GM19468 (cell line): ENCODE data around the gene GTF3C5.
"Not testable (repeated sequence)": the region's sequence is repeated elsewhere in the genome, so short reads cannot be mapped to it uniquely, and the experiment has no call there.

Source experiments
- ATAC-seq: cut with Tn5 transposase; IDR thresholded peaks from one replicate; pipeline ENCODE4 v1.9.1; 2021; ENCODE audit warnings: mild to moderate bottlenecking, moderate library complexity, moderate number of reproducible peaks; ENCODE audit not compliant: unreplicated experiment; ENCODE audit errors: extremely low read depth

The GTF3C5 gene

GRCh38 chr9:133066181-133066983, 35.6 kb downstream of the GTF3C5 start:
- ATAC-seq = no peak

GRCh38 chr9:133067006-133067405, 36.2 kb downstream of the GTF3C5 start:
- no peak for ATAC-seq

DNA sequence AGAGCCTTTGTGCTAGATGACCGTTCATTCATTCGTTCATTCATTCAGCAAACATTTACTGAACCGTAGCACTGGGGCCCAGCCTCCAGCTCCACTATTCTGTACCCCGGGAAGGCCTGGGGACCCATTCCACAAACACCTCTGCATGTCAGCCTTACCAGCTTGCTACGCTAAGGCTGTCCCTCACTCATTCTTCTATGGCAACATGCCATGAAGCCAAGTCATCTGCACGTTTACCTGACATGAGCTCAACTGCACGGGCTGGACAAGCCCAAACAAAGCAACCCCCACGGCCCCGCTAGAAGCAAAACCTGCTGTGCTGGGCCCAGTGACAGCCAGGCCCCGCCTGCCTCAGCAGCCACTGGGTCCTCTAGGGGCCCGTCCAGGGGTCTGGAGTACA, 37.0 kb downstream of the GTF3C5 start:
- no peak for ATAC-seq

- not testable (repeated sequence) for ATAC-seq
Measured at GRCh38 chr9:133068431-133068830, 37.6 kb downstream of the GTF3C5 start.

DNA sequence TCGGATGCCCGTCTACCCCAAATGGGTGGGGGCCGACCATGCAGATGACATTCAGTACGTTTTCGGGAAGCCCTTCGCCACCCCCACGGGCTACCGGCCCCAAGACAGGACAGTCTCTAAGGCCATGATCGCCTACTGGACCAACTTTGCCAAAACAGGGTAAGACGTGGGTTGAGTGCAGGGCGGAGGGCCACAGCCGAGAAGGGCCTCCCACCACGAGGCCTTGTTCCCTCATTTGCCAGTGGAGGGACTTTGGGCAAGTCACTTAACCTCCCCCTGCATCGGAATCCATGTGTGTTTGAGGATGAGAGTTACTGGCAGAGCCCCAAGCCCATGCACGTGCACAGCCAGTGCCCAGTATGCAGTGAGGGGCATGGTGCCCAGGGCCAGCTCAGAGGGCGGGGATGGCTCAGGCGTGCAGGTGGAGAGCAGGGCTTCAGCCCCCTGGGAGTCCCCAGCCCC, 39.7 kb downstream of the GTF3C5 start:
- ATAC-seq = not testable (repeated sequence)

- not testable (repeated sequence) for ATAC-seq
Measured at GRCh38 chr9:133070985-133071384, 40.2 kb downstream of the GTF3C5 start.

DNA sequence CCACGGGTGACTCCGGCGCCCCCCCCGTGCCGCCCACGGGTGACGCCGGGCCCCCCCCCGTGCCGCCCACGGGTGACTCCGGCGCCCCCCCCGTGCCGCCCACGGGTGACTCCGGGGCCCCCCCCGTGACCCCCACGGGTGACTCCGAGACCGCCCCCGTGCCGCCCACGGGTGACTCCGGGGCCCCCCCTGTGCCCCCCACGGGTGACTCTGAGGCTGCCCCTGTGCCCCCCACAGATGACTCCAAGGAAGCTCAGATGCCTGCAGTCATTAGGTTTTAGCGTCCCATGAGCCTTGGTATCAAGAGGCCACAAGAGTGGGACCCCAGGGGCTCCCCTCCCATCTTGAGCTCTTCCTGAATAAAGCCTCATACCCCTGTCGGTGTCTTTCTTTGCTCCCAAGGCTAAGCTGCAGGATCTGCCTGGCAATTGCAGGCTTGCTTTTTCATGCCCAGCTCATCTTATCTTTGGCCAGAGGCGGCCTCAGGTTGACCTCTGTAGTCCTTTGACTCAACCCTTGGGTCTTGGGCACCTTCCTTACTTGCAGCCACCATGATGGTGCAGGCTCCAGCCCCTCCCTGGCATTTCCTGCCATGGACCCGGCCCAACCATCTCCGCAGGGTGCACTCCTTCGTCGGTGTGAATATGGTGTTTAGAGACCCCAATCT, 40.8 kb downstream of the GTF3C5 start:
- no peak for ATAC-seq

DNA sequence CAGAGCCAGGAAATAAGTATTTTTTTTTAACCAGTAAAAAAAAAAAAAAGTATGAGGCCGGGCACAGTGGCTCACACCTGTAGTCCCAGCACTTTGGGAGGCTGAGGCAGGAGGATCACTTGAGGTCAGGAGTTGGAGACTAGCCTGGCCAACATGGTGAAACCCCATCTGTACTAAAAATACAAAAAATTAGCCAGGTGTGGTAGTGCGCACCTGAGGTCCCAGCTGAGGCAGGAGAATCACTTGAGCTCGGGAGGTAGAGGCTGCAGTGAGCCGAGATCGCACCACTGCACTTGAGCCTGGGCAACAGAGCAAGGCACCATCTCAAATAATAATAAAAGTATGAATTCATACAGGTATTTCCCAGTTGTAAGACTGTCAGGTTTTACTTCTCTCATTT, 41.4 kb downstream of the GTF3C5 start:
- not testable (repeated sequence) for ATAC-seq

DNA sequence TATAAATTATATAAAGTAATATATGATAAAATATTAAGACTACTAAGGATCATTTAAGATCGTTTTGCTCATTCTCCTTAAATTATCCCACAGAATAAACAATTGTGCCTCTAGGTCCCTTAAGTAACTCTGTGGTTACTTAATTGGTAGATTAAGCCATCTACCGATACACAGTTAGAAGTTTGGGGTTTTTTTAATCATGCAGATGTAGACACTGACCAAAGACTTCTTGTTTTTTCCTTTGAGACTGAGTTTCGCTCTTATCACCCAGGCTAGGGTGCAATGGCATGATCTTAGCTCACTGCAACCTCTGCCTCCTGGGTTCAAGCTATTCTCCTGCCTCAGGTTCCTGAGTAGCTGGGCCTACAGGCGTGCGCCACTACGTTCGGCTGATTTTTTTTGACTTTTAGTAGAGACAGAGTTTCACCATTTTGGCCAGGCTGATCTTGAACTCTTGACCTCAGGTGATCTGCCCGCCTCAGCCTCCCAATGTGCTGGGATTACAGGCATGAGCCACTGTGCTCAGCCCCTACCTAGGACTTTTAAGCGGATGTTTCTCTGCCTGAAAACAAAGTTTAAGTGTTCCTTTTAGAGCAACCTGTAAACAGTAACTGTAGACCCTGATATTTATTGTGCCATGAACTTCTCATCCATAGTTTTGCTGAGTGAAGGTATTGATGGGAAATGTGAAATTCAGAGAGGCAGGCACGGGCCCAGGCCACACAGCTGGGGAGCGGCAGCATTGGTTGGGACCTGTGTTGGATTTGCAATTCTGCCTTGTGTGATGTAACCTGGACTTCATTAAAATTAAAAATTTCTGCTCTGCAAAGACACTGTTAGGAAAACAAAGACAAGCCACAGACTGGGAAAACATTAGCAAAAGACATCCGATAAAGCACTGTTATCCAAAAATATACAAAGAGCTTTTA, 42.6 kb downstream of the GTF3C5 start:
- no peak for ATAC-seq

- no peak for ATAC-seq
Measured at GRCh38 chr9:133074111-133074651, 43.4 kb downstream of the GTF3C5 start.

GRCh38 chr9:133075925-133076630, 45.3 kb downstream of the GTF3C5 start:
- ATAC-seq = no peak

GRCh38 chr9:133076691-133077090, 45.9 kb downstream of the GTF3C5 start:
- no peak for ATAC-seq

GRCh38 chr9:133078486-133078885, 47.7 kb downstream of the GTF3C5 start:
- ATAC-seq = no peak

DNA sequence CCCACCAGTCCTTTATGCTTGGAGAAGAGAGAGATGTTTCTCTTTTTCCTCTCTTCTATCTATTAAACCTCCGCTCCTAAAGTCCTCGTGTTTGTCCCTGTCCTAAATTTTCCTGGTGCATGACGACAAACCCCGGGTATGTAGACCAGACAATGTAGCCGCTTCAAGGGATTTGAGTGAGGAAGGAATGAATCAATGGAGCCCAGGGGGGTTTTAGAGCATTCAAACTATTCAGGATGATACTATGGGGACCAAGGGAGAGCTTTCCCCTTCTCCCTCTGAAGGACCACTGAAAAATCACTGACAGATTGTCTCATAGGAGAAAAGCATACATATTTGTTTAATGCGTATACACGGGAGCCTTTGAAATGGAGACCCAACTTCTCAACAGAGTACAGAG, 49.4 kb downstream of the GTF3C5 start:
- no peak for ATAC-seq

DNA sequence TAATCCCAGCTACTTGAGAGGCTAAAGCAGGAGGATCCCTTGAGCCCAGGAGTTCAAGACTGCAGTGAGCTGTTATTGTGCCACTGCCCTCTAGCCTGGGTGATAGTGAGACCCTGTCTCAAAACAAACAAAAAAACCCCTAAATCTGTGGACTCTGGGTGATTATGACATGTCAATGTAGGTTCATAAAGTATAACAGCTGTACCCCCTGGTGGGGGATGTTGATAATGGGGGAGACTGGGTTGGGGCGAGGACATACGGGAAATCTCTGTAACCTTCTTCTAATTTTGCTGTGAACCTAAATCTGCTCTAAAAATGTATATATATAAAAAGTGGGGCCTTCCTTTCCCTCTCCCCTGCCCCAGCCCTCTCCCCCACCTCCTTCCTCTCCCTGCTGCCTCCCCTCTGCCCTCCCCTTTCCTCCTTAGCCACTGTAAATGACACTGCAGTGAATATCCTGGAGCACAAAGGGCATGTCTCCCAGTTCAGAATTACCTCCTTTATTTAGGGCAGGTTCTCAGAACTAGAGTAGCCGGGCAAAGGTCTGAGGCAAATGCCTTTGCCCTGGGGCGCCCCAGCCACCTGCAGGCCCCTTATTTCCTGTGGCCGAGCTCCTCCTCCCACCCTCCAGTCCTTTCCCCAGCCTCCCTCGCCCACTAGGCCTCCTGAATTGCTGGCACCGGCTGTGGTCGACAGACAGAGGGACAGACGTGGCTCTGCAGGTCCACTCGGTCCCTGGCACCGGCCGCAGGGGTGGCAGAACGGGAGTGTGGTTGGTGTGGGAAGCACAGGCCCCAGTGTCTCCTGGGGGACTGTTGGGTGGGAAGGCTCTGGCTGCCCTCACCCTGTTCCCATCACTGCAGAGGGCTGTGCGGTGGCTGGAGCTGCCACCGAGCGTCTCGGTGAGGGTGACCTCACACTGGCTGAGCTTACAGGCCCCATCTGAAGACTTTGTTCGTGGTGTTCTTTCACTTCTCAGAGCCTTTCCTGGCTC, 50.3 kb downstream of the GTF3C5 start:
- ATAC-seq = not testable (repeated sequence)

DNA sequence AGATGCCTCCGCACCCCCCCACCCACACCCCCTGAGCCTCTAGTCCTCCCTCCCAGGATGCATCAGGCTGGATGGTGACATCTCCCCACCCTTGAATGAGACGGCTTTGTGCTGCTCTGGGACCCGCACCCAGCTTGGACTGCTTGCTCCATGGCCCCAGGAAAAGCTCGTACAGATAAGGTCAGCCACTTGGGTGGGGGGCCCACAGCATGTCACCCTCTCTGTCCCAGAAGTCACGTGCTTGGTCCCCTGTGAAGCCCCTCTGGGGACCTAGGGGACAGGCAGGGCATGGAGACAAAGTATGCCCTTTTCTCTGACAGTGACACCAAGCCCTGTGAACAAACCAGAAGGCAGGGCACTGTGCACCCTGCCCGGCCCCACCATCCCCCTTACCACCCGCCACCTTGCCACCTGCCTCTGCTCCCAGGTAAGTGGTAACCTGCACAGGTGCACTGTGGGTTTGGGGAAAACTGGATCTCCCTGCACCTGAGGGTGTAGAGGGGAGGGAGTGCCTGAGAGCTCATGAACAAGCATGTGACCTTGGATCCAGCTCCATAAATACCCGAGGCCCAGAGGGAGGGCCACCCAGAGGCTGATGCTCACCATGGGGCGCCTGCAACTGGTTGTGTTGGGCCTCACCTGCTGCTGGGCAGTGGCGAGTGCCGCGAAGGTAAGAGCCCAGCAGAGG, 51.3 kb downstream of the GTF3C5 start:
- not testable (repeated sequence) for ATAC-seq

DNA sequence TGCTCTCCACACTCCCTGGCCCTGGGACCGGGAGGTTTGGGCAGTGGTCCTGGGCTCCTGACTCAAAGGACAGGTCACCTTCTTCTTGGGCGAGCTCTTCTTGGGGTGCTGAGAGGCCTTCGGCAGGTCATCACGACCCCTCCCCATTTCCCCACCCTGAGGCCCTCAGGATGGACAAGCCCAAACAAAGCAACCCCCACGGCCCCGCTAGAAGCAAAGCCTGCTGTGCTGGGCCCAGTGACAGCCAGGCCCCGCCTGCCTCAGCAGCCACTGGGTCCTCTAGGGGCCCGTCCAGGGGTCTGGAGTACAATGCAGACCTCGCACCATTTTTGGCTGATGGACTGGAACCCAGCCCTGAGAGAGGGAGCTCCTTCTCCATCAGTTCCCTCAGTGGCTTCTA, 52.9 kb downstream of the GTF3C5 start:
- not testable (repeated sequence) for ATAC-seq
